Measurements from ENCODE around the gene FAM136A. TPM values are rescaled to one million over a fixed set of nuclear protein-coding genes. Genes with fewer than 3 reads are reported as not detected.

FAM136A gene
- total RNA-seq, 1 experiment from 2014 or later: 120 TPM

- DNase-seq: no peak
- intact Hi-C loops (cut with micrococcal nuclease; ENCODE audit: unreplicated experiment): no loop called here
- ChIA-PET POLR2A (no interaction called here), CTCF (interaction anchor here (1.3 kb wide), 1 partner anchor 27 kb away, joined by 3 read pairs; no protein-coding TSS in a partner anchor)
- Mint-ChIP-seq H3K9me3 (ENCODE audit: unreplicated experiment) (no peaks in the 10 kb centered on the region), H3K36me3 (ENCODE audit: insufficient read depth, unreplicated experiment) (no peaks in the 10 kb centered on the region), H3K27me3 (ENCODE audit: insufficient read depth, unreplicated experiment) (no peaks in the 10 kb centered on the region), H3K4me3 (ENCODE audit: unreplicated experiment) (no peak overlapping the region), H3K4me1 (ENCODE audit: low read depth, unreplicated experiment) (peaks cover 7% of the 10 kb centered on the region), H3K27ac (ENCODE audit: unreplicated experiment) (no peak overlapping the region)
- Histone ChIP-seq H3K9me3 (no peaks in the 10 kb centered on the region), H3K27me3 (replicated peaks; ENCODE audit: control insufficient read depth, insufficient read depth, low read length) (no peaks in the 10 kb centered on the region), H3K4me3 (ENCODE audit: low read depth, low read length) (no peak overlapping the region), H3K36me3 (ENCODE audit: control insufficient read depth, insufficient read depth, low read length) (no peaks in the 10 kb centered on the region), H3K4me1 (no peaks in the 10 kb centered on the region)
- TF ChIP-seq CTCF (IDR thresholded peaks at IDR 0.05; ENCODE audit: insufficient read depth in 1 of 2, low read depth in 1 of 2, low read length in 1 of 2, severe bottlenecking in 1 of 2, unreplicated experiment in 1 of 2): no peak
- BruUV-seq (replicated peaks): no TSS peak
These were observed 29.1 kb upstream of the FAM136A start for GRCh38 chr2:70331012-70331411.

- no peak overlapping the region for H3K27ac Mint-ChIP-seq (ENCODE audit: unreplicated experiment)
- H3K4me3 Mint-ChIP-seq (ENCODE audit: unreplicated experiment): no peak overlapping the region
- no peak for TF ChIP-seq CTCF (IDR thresholded peaks at IDR 0.05; ENCODE audit: insufficient read depth in 1 of 2, low read depth in 1 of 2, low read length in 1 of 2, severe bottlenecking in 1 of 2, unreplicated experiment in 1 of 2)
- peaks cover 7% of the 10 kb centered on the region for H3K4me1 Mint-ChIP-seq (ENCODE audit: low read depth, unreplicated experiment)
- Histone ChIP-seq H3K4me1 (no peaks in the 10 kb centered on the region), H3K27me3 (replicated peaks; ENCODE audit: control insufficient read depth, insufficient read depth, low read length) (no peaks in the 10 kb centered on the region), H3K4me3 (ENCODE audit: low read depth, low read length) (no peak overlapping the region), H3K36me3 (ENCODE audit: control insufficient read depth, insufficient read depth, low read length) (no peaks in the 10 kb centered on the region), H3K9me3 (no peaks in the 10 kb centered on the region)
- no TSS peak for BruUV-seq (replicated peaks)
- POLR2A ChIA-PET: no interaction called here
- DNase-seq: no peak
- no peaks in the 10 kb centered on the region for H3K9me3 Mint-ChIP-seq (ENCODE audit: unreplicated experiment)
- H3K27me3 Mint-ChIP-seq (ENCODE audit: insufficient read depth, unreplicated experiment): no peaks in the 10 kb centered on the region
- CTCF ChIA-PET: interaction anchor here (1.3 kb wide), 1 partner anchor 27 kb away, joined by 3 read pairs; no protein-coding TSS in a partner anchor
- H3K36me3 Mint-ChIP-seq (ENCODE audit: insufficient read depth, unreplicated experiment): no peaks in the 10 kb centered on the region
- intact Hi-C loops (cut with micrococcal nuclease; ENCODE audit: unreplicated experiment): no loop called here
These were observed 28.6 kb upstream of the FAM136A start for GRCh38 chr2:70330476-70330875.

GRCh38 chr2:70328921-70329561 lies 27.2 kb upstream of the FAM136A start:
- H3K4me3 ChIP-seq (ENCODE audit: low read depth, low read length): no peak overlapping the region
- DNase-seq: peak; percentile 29 to 53
- TF ChIP-seq CTCF (IDR thresholded peaks at IDR 0.05; ENCODE audit: insufficient read depth in 1 of 2, low read depth in 1 of 2, low read length in 1 of 2, severe bottlenecking in 1 of 2, unreplicated experiment in 1 of 2): no peak
- H3K36me3 Mint-ChIP-seq (ENCODE audit: insufficient read depth, unreplicated experiment): no peaks in the 10 kb centered on the region
- H3K27me3 ChIP-seq (replicated peaks; ENCODE audit: control insufficient read depth, insufficient read depth, low read length): no peaks in the 10 kb centered on the region
- POLR2A ChIA-PET: interaction anchor here (1.2 kb wide), 1 partner anchor 35 kb away, joined by 3 read pairs; the partner anchor contains the start of gene SNRPG
- H3K9me3 Mint-ChIP-seq (ENCODE audit: unreplicated experiment): no peaks in the 10 kb centered on the region
- H3K4me1 Mint-ChIP-seq (ENCODE audit: low read depth, unreplicated experiment): peaks cover 7% of the 10 kb centered on the region
- intact Hi-C loops (cut with micrococcal nuclease; ENCODE audit: unreplicated experiment): no loop called here
- CTCF ChIA-PET: interaction anchor here (0.6 to 1.9 kb wide), 3 partner anchors 25 to 327 kb away, joined by 4 to 16 read pairs (median 5); no protein-coding TSS in a partner anchor
- H3K4me3 Mint-ChIP-seq (ENCODE audit: unreplicated experiment): peak overlapping the region; percentile 13
- H3K27ac Mint-ChIP-seq (ENCODE audit: unreplicated experiment): no peak overlapping the region
- H3K9me3 ChIP-seq: no peaks in the 10 kb centered on the region
- H3K36me3 ChIP-seq (ENCODE audit: control insufficient read depth, insufficient read depth, low read length): no peaks in the 10 kb centered on the region
- no peaks in the 10 kb centered on the region for H3K27me3 Mint-ChIP-seq (ENCODE audit: insufficient read depth, unreplicated experiment)
- no peaks in the 10 kb centered on the region for H3K4me1 ChIP-seq
- BruUV-seq (replicated peaks): no TSS peak
